HG02885 (cell line): Measurements from ENCODE around the gene SMG6.
A peak's percentile ranks its signal among the peaks of the same experiment; 100 is the strongest.

ENCODE experiments used
- ATAC-seq: cut with Tn5 transposase; IDR thresholded peaks from one replicate; pipeline ENCODE4 v1.9.1; 2021; ENCODE audit warnings: mild to moderate bottlenecking; ENCODE audit not compliant: unreplicated experiment, poor library complexity

SMG6 gene

GRCh38 chr17:2090210-2090641, 213.4 kb downstream of the SMG6 start:
- ATAC-seq: no peak

GRCh38 chr17:2089021-2089422, 214.6 kb downstream of the SMG6 start:
- ATAC-seq: peak; percentile 20

GRCh38 chr17:2087597-2088211, 215.9 kb downstream of the SMG6 start:
- peak; percentile 39 for ATAC-seq

GRCh38 chr17:2086306-2086705, 217.3 kb downstream of the SMG6 start:
- ATAC-seq: no peak

DNA sequence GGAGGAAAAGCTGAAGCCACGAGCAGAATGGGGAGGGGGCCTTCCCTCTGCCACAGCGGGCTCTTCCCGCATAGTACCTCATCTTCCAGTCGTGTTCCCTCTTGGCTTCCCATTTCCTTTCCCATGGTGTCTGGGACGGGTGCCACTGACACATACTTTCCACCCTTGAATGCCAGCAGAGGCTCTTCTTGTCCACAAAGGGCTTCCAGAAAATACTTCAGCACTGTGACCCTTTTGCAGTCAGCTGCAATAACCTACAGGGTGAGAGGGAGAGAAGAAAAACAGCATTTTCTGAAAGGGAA, 218.0 kb downstream of the SMG6 start:
- no peak for ATAC-seq

GRCh38 chr17:2084766-2085647, 218.6 kb downstream of the SMG6 start:
- no peak for ATAC-seq

DNA sequence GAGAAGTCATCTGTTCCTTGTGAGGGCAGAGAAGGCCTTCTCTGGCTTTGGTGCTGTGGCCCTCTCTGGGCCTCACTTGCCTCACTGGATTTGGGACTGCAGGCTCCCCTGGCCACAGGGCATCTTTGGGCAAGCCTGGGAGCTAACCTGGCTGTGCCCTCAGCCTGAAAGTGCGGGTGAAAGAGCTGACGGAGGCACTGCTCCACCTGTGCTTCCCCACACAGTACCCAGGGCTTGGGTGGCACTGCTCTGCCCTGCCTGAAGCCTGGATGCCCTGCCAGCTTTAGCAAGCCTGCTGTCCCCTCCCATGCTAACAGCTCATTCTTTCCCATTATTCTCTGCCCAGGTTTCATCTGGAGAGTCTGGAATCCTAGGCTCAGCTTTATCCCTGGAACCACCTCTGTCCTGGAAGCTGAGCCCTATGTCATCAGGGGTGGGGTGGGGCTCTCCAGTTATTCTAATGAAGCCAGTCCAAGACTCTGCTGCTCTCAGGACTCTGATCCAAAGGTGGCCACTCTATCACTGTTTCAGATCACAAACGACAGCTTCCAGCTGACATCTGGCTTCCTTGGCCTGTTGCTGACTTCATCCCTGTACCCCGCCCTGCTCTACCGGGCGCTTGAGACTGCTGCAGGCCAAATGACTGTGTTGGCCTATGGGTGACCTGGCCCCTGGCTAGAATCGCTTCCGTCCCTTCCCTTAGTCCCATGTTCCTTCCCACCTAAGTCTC, 219.4 kb downstream of the SMG6 start:
- no peak for ATAC-seq

GRCh38 chr17:2083613-2084035, 220.0 kb downstream of the SMG6 start:
- peak; percentile 53 for ATAC-seq

GRCh38 chr17:2082003-2082781, 221.4 kb downstream of the SMG6 start:
- no peak for ATAC-seq

DNA sequence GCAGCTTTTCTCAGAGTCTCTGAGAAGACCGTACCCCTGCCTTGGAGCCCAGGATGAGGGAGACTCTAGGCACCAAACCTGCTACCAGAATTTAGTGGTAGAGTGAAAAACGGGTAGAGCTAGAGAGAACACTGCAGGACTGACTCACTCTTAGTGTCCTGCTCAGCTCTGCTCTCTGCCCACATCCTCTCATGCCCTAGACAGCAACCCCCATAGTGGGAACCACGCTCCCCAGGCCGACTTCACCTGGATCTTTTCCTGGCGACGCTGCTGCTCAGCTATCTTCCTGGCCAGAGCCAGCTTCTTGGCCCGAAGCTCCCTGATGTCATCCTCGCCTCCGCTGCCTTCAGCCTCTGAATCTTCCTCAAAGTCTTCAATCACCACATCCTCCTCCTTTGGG, 222.0 kb downstream of the SMG6 start:
- no peak for ATAC-seq

GRCh38 chr17:2077040-2077439, 226.5 kb downstream of the SMG6 start:
- no peak for ATAC-seq

DNA sequence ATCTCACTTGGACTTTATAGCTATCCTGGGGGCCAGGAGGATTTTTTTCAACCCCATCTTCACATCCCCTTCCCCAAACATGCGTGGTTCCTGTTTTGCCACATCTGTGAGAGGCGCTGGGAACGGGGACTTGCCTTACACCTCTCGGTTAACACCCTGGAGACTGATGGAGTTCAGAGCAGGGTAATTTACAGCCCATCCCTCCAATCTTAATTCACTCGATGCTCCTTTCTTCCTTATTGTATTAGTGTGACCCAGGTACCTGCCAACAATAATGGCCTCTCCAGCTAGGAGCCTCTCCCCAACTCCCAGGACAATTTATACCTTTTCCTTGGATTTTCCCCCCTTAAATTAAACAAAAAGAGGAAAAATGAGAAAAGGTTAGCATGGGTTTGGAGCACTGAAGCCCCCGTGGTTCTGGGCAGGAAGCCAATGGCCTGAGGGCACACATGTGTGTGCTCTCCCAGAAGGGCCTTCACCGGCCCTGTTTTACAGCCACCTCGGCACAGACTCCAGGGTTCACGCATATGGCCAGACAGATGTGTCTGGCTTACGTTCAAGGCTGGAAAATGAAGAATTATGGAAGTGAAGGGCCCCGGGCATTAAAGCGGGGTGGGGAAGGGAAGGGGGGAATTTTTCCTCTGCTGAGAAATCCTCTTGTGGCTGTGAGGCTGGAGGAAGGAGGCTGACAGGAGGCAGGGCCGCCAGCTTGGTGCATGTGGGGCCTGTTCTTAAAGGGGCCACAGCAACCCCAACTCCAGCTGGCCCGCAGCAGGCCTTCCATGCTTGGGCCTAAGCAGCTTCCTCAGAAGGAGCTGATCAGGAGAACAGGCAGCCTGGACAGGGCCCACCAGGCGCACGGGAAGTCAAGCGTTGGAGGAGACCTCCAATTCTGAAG, 227.2 kb downstream of the SMG6 start:
- ATAC-seq: no peak

- ATAC-seq: peak; percentile 66
Observed at GRCh38 chr17:2075336-2076086, 228.1 kb downstream of the SMG6 start.

GRCh38 chr17:2074919-2075318, 228.7 kb downstream of the SMG6 start:
- ATAC-seq: no peak

DNA sequence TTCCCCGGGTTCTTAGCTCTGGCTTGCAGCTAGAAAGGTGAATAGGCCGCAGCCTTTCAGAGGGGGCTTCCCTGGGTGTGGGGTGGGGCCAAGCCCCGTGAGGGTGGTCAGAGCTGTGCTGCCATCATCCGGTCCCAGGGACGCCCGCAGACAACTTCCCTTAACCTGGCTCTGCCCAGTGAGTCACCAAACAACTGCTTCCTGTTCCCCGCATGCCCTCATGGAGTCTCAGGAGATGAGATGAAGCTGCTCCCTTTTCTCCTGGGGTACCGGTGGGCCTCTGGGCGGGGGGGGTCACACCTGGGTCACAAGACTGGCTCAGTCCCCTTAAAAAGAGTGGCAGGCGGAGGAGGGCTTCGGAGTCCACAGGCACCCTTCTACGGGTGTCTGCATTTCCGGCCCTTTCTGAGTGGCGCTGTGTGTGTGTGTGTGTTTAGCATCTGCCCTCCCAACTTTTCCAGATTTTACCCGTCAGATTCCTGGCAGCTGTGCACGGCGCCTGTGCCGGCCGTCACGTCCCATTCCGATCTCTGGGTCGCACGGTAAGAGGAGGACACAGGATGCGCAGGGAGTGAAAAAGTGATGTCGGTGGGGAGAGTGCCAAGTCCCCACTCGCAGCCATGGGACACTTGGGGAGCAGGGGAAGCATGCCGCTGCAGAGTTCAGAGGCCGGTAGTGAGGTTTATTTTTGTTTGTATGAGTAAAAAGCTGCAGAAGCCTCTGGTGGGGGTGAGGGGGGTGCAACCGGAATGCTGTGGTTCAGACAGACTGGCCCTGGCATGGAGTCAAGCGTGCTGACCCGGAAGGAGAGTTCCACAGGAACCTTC, 231.9 kb downstream of the SMG6 start:
- ATAC-seq: no peak

DNA sequence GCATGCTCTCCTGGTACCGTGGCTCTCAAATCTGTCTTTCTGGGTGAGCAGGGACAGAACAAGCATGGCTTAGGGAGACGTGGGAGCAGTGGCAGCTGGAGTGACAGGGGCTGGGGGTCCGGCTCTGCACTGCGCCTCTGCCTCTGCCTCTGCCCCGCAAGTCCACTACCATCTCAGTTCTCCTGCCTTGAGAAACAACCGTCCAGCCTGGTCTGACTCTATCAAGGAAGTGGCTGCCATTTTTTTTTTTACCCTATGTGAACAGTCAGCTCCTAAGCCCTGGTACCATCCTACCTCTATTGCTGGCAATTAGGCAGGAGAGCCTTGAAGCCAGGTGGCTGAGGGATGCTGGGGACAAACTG, 232.6 kb downstream of the SMG6 start:
- ATAC-seq: no peak

DNA sequence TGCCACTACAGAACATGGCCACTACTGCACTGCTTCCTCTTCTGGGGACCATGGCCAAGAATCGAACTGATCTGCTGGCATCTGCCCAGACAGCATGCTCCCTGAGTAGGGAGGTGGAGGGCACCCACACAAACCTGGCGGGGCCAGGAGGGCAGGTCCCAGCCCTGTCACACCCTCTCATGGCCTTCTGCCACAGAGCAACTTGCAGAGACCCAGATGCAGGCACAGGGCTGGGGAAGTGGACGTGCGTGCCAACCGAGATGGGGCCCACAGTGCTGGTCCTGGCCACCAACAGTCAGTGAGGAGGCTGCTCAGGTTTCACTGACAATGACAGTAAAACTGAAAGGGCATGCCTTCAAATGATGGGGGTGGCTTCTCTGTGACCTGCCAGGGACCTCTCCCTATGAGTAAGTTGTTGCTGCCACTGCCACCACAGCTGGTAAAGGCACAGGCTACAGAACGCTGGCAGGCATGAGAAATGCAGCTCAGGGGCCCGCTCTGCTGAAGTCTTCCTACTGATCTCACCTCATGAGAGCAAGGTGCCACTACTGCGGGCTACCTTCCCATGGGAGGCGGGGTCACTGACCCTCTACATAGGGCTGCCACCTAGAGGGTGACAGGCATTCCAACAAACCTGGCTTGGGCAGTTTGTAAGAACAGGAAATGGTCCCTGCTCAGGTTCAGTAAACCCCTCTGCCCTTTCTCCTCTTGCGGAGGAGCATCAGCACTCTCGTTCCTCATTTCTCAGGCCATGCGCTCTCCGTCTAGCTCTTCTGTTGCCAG, 233.2 kb downstream of the SMG6 start:
- peak; percentile 61 for ATAC-seq
